ENCODE data around the gene PLET1. TPM values are rescaled to one million over a fixed set of nuclear protein-coding genes. Genes with fewer than 3 reads are reported as not detected.

Gene PLET1
- total and polyA plus RNA-seq, 2 donors (not counting 1 experiment from before 2014, with no cell fraction given), result not detected

DNA sequence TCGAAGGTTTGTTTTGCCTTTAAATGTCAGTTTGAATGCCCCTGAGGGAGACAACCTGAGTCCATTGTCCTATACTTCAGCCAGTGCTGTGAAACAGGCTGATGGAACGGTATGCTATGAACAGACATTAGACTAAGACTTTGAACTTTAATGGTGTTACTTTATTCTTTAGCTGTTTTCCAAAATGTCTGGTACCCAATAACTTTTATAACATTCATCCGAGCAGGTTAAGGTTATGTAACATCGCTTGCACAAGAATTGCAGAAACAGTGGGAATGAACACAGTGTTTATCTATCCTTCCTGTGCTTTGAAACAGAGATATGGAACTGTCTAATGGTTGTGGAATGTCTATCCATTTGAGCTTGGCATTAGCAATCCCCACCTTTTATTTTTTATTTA lies 46.9 kb downstream of the PLET1 start:
- Histone ChIP-seq H3K4me2 (ENCODE audit: extremely low read depth, insufficient read depth, low read length) (no peak overlapping the region), H3K79me2 (ENCODE audit: control insufficient read depth, insufficient read depth, low read length) (no peaks in the 10 kb centered on the region), H3K4me1 (ENCODE audit: control insufficient read depth, extremely low read depth, insufficient read depth, low read length) (peaks cover 6% of the 10 kb centered on the region), H3K9ac (ENCODE audit: insufficient read depth, low read length) (no peak overlapping the region), H4K20me1 (ENCODE audit: control insufficient read depth, extremely low read depth, insufficient read depth, low read length) (no peaks in the 10 kb centered on the region), H3K27me3 (ENCODE audit: control insufficient read depth, insufficient read depth, low read length) (no peaks in the 10 kb centered on the region), H2AFZ (ENCODE audit: low read length) (no peak overlapping the region), H3K4me3 (replicated peaks in 1 of 4; ENCODE audit: control extremely low read depth in 1 of 4, insufficient read depth in 1 of 4, low read depth in 3 of 4, low read length in 4 of 4) (no peak overlapping the region), H3K27ac (ENCODE audit: insufficient read depth, low read length) (no peak overlapping the region), H3K36me3 (ENCODE audit: control insufficient read depth, insufficient read depth, low read length) (no peaks in the 10 kb centered on the region), H3K9me3 (ENCODE audit: control insufficient read depth, insufficient read depth, low read depth, low read length) (no peaks in the 10 kb centered on the region)
- TF ChIP-seq EZH2 (IDR thresholded peaks at IDR 0.05; ENCODE audit: low read length, missing control alignments), result no peak
- TF ChIP-seq, protein P1, sequence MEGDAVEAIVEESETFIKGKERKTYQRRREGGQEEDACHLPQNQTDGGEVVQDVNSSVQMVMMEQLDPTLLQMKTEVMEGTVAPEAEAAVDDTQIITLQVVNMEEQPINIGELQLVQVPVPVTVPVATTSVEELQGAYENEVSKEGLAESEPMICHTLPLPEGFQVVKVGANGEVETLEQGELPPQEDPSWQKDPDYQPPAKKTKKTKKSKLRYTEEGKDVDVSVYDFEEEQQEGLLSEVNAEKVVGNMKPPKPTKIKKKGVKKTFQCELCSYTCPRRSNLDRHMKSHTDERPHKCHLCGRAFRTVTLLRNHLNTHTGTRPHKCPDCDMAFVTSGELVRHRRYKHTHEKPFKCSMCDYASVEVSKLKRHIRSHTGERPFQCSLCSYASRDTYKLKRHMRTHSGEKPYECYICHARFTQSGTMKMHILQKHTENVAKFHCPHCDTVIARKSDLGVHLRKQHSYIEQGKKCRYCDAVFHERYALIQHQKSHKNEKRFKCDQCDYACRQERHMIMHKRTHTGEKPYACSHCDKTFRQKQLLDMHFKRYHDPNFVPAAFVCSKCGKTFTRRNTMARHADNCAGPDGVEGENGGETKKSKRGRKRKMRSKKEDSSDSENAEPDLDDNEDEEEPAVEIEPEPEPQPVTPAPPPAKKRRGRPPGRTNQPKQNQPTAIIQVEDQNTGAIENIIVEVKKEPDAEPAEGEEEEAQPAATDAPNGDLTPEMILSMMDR (conservative IDR thresholded peaks at IDR 0.05 in 1 of 2, IDR thresholded peaks at IDR 0.05 in 1 of 2; ENCODE audit: low read depth in 1 of 2, low read length in 2 of 2), result no peak
- DNase-seq (ENCODE audit: low read depth in 2 of 2), result peak in 1 of 2 donors; percentile 47

DNA sequence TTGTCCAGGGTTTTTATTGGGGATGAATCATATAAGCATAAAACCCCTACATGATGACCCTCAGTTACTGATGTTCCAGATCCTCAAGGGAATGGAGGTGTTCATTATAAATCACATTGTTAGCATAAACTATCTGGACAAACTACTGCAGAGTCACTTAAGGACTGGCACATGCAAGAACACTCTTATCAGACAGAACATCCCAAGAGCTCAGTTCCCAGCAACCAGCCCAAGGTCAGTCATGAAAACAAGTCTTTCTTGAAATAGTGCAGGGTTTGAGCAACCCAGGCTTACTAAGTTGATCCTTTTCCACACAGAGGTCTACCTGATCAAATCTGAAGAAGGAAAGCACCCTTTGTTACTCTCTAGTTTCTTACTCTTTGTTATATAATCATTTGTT lies 48.0 kb downstream of the PLET1 start:
- no peak for DNase-seq (ENCODE audit: low read depth in 2 of 2)
- Histone ChIP-seq H3K36me3 (ENCODE audit: control insufficient read depth, insufficient read depth, low read length) (no peaks in the 10 kb centered on the region), H3K9ac (ENCODE audit: insufficient read depth, low read length) (no peak overlapping the region), H3K79me2 (ENCODE audit: control insufficient read depth, insufficient read depth, low read length) (no peaks in the 10 kb centered on the region), H4K20me1 (ENCODE audit: control insufficient read depth, extremely low read depth, insufficient read depth, low read length) (no peaks in the 10 kb centered on the region), H3K4me2 (ENCODE audit: extremely low read depth, insufficient read depth, low read length) (no peak overlapping the region), H3K27ac (ENCODE audit: insufficient read depth, low read length) (no peak overlapping the region), H2AFZ (ENCODE audit: low read length) (no peak overlapping the region), H3K27me3 (ENCODE audit: control insufficient read depth, insufficient read depth, low read length) (no peaks in the 10 kb centered on the region), H3K9me3 (ENCODE audit: control insufficient read depth, insufficient read depth, low read depth, low read length) (no peaks in the 10 kb centered on the region), H3K4me3 (replicated peaks in 1 of 4; ENCODE audit: control extremely low read depth in 1 of 4, insufficient read depth in 1 of 4, low read depth in 3 of 4, low read length in 4 of 4) (no peak overlapping the region), H3K4me1 (ENCODE audit: control insufficient read depth, extremely low read depth, insufficient read depth, low read length) (peaks cover 6% of the 10 kb centered on the region)
- TF ChIP-seq, protein P1 (conservative IDR thresholded peaks at IDR 0.05 in 1 of 2, IDR thresholded peaks at IDR 0.05 in 1 of 2; ENCODE audit: low read depth in 1 of 2, low read length in 2 of 2), result no peak
- TF ChIP-seq EZH2 (IDR thresholded peaks at IDR 0.05; ENCODE audit: low read length, missing control alignments), result no peak

DNA sequence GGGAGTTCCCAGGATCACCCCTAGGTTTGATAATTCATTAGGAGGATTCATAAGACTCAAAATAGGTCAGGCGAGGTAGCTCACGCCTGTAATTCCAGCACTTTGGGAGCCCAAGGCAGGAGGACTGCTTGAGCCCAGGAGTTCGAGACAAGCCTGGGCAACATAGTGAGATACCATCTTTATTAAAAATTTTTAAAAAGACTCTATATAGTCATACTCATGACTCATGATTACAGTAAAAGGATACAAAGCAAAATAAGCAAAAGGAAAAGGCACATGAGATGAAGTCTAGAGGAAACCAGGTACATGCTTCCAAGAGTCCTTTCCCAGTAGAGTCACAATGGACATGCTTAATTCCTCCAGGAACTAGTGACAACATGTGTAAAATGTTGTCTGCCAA lies 48.4 kb downstream of the PLET1 start:
- no peak overlapping the region for H3K9ac ChIP-seq (ENCODE audit: insufficient read depth, low read length)
- no peak overlapping the region for H3K4me2 ChIP-seq (ENCODE audit: extremely low read depth, insufficient read depth, low read length)
- H4K20me1 ChIP-seq (ENCODE audit: control insufficient read depth, extremely low read depth, insufficient read depth, low read length), result no peaks in the 10 kb centered on the region
- H3K36me3 ChIP-seq (ENCODE audit: control insufficient read depth, insufficient read depth, low read length), result no peaks in the 10 kb centered on the region
- no peak for DNase-seq (ENCODE audit: low read depth in 2 of 2)
- no peaks in the 10 kb centered on the region for H3K79me2 ChIP-seq (ENCODE audit: control insufficient read depth, insufficient read depth, low read length)
- peaks cover 6% of the 10 kb centered on the region for H3K4me1 ChIP-seq (ENCODE audit: control insufficient read depth, extremely low read depth, insufficient read depth, low read length)
- H3K4me3 ChIP-seq (replicated peaks in 1 of 4; ENCODE audit: control extremely low read depth in 1 of 4, insufficient read depth in 1 of 4, low read depth in 3 of 4, low read length in 4 of 4), result no peak overlapping the region
- TF ChIP-seq, protein P1 (conservative IDR thresholded peaks at IDR 0.05 in 1 of 2, IDR thresholded peaks at IDR 0.05 in 1 of 2; ENCODE audit: low read depth in 1 of 2, low read length in 2 of 2), result no peak
- no peak for TF ChIP-seq EZH2 (IDR thresholded peaks at IDR 0.05; ENCODE audit: low read length, missing control alignments)
- H3K9me3 ChIP-seq (ENCODE audit: control insufficient read depth, insufficient read depth, low read depth, low read length), result no peaks in the 10 kb centered on the region
- no peak overlapping the region for H2AFZ ChIP-seq (ENCODE audit: low read length)
- H3K27me3 ChIP-seq (ENCODE audit: control insufficient read depth, insufficient read depth, low read length), result no peaks in the 10 kb centered on the region
- no peak overlapping the region for H3K27ac ChIP-seq (ENCODE audit: insufficient read depth, low read length)

All from fibroblast of lung (primary cell).